ENCODE data around the gene CCNC. TPM values are rescaled to one million over a fixed set of nuclear protein-coding genes. Genes with fewer than 3 reads are reported as not detected.
A peak's percentile ranks its signal among the peaks of the same experiment; 100 is the strongest.

Gene CCNC
- total and polyA plus RNA-seq, 9 donors = 35.5 to 51.7 (median 43.0) TPM

- Histone ChIP-seq H3K27ac (ENCODE audit: low read length) (no peak overlapping the region), H3K4me3 (ENCODE audit: low read length) (no peak overlapping the region), H3K4me1 (ENCODE audit: control insufficient read depth, insufficient read depth, low read length) (no peaks in the 10 kb centered on the region), H3K9me3 (replicated peaks; ENCODE audit: control insufficient read depth, low read depth, low read length) (no peaks in the 10 kb centered on the region), H3K36me3 (ENCODE audit: control insufficient read depth, insufficient read depth, low read length) (peaks cover 23% of the 10 kb centered on the region), H3K27me3 (ENCODE audit: control insufficient read depth, insufficient read depth, low read length) (no peaks in the 10 kb centered on the region)
- DNase-seq = no peak
- no CpG with 5 or more reads among the region's 4 CpGs for WGBS (ENCODE audit: insufficient coverage)
Observed at GRCh38 chr6:99547526-99547925, 20.9 kb downstream of the CCNC start.

GRCh38 chr6:99545442-99545841, 23.0 kb downstream of the CCNC start:
- Histone ChIP-seq H3K4me1 (ENCODE audit: control insufficient read depth, insufficient read depth, low read length) (no peaks in the 10 kb centered on the region), H3K27me3 (ENCODE audit: control insufficient read depth, insufficient read depth, low read length) (no peaks in the 10 kb centered on the region), H3K36me3 (ENCODE audit: control insufficient read depth, insufficient read depth, low read length) (peaks cover 23% of the 10 kb centered on the region), H3K27ac (ENCODE audit: low read length) (no peak overlapping the region), H3K4me3 (ENCODE audit: low read length) (no peak overlapping the region), H3K9me3 (replicated peaks; ENCODE audit: control insufficient read depth, low read depth, low read length) (no peaks in the 10 kb centered on the region)
- no peak for DNase-seq
- no CpG with 5 or more reads among the region's 1 CpG for WGBS (ENCODE audit: insufficient coverage)

GRCh38 chr6:99543968-99544367, 24.5 kb downstream of the CCNC start:
- Histone ChIP-seq H3K4me1 (ENCODE audit: control insufficient read depth, insufficient read depth, low read length) (no peaks in the 10 kb centered on the region), H3K36me3 (ENCODE audit: control insufficient read depth, insufficient read depth, low read length) (peaks cover 26% of the 10 kb centered on the region), H3K4me3 (ENCODE audit: low read length) (no peak overlapping the region), H3K27ac (ENCODE audit: low read length) (no peak overlapping the region), H3K27me3 (ENCODE audit: control insufficient read depth, insufficient read depth, low read length) (no peaks in the 10 kb centered on the region), H3K9me3 (replicated peaks; ENCODE audit: control insufficient read depth, low read depth, low read length) (no peaks in the 10 kb centered on the region)
- DNase-seq = no peak

GRCh38 chr6:99530627-99531026, 37.8 kb downstream of the CCNC start:
- peaks cover 9% of the 10 kb centered on the region for H3K36me3 ChIP-seq (ENCODE audit: control insufficient read depth, insufficient read depth, low read length)
- no CpG with 5 or more reads among the region's 1 CpG for WGBS (ENCODE audit: insufficient coverage)
- no peaks in the 10 kb centered on the region for H3K4me1 ChIP-seq (ENCODE audit: control insufficient read depth, insufficient read depth, low read length)
- no peak overlapping the region for H3K4me3 ChIP-seq (ENCODE audit: low read length)
- H3K27me3 ChIP-seq (ENCODE audit: control insufficient read depth, insufficient read depth, low read length) = no peaks in the 10 kb centered on the region
- no peak overlapping the region for H3K27ac ChIP-seq (ENCODE audit: low read length)
- DNase-seq = peak; percentile 6
- no peaks in the 10 kb centered on the region for H3K9me3 ChIP-seq (replicated peaks; ENCODE audit: control insufficient read depth, low read depth, low read length)

- no CpG with 5 or more reads among the region's 4 CpGs for WGBS (ENCODE audit: insufficient coverage)
- Histone ChIP-seq H3K4me1 (ENCODE audit: control insufficient read depth, insufficient read depth, low read length) (peaks cover 4% of the 10 kb centered on the region), H3K27ac (ENCODE audit: low read length) (no peak overlapping the region), H3K4me3 (ENCODE audit: low read length) (no peak overlapping the region), H3K36me3 (ENCODE audit: control insufficient read depth, insufficient read depth, low read length) (no peaks in the 10 kb centered on the region), H3K9me3 (replicated peaks; ENCODE audit: control insufficient read depth, low read depth, low read length) (no peaks in the 10 kb centered on the region), H3K27me3 (ENCODE audit: control insufficient read depth, insufficient read depth, low read length) (no peaks in the 10 kb centered on the region)
- no peak for DNase-seq
Observed at GRCh38 chr6:99522531-99522930, 45.9 kb downstream of the CCNC start.

GRCh38 chr6:99521633-99522151, 46.8 kb downstream of the CCNC start:
- peak; percentile 68 for DNase-seq
- Histone ChIP-seq H3K27ac (ENCODE audit: low read length) (peak overlapping the region; percentile 91), H3K4me3 (ENCODE audit: low read length) (peak overlapping the region; percentile 82), H3K27me3 (ENCODE audit: control insufficient read depth, insufficient read depth, low read length) (no peaks in the 10 kb centered on the region), H3K4me1 (ENCODE audit: control insufficient read depth, insufficient read depth, low read length) (peaks cover 4% of the 10 kb centered on the region), H3K36me3 (ENCODE audit: control insufficient read depth, insufficient read depth, low read length) (no peaks in the 10 kb centered on the region), H3K9me3 (replicated peaks; ENCODE audit: control insufficient read depth, low read depth, low read length) (no peaks in the 10 kb centered on the region)
- 30% methylated on average over 6 of the region's 9 CpGs for WGBS (ENCODE audit: insufficient coverage)

GRCh38 chr6:99520855-99521632, 47.4 kb downstream of the CCNC start:
- WGBS (ENCODE audit: insufficient coverage) = 0% methylated on average over 32 of the region's 47 CpGs

GRCh38 chr6:99519446-99519845, 49.0 kb downstream of the CCNC start:
- WGBS (ENCODE audit: insufficient coverage) = no CpG with 5 or more reads among the region's 1 CpG
- H3K4me3 ChIP-seq (ENCODE audit: low read length) = no peak overlapping the region
- no peak overlapping the region for H3K27ac ChIP-seq (ENCODE audit: low read length)
- DNase-seq = no peak
- H3K27me3 ChIP-seq (ENCODE audit: control insufficient read depth, insufficient read depth, low read length) = no peaks in the 10 kb centered on the region
- H3K9me3 ChIP-seq (replicated peaks; ENCODE audit: control insufficient read depth, low read depth, low read length) = no peaks in the 10 kb centered on the region
- H3K4me1 ChIP-seq (ENCODE audit: control insufficient read depth, insufficient read depth, low read length) = peaks cover 4% of the 10 kb centered on the region
- H3K36me3 ChIP-seq (ENCODE audit: control insufficient read depth, insufficient read depth, low read length) = no peaks in the 10 kb centered on the region

More at GRCh38 chr6:99520855-99521632, 47.4 kb downstream of the CCNC start:
- Histone ChIP-seq H3K36me3 (ENCODE audit: control insufficient read depth, insufficient read depth, low read length) (no peaks in the 10 kb centered on the region), H3K9me3 (replicated peaks; ENCODE audit: control insufficient read depth, low read depth, low read length) (no peaks in the 10 kb centered on the region), H3K27me3 (ENCODE audit: control insufficient read depth, insufficient read depth, low read length) (no peaks in the 10 kb centered on the region), H3K4me3 (ENCODE audit: low read length) (peak overlapping the region; percentile 82), H3K4me1 (ENCODE audit: control insufficient read depth, insufficient read depth, low read length) (peaks cover 4% of the 10 kb centered on the region), H3K27ac (ENCODE audit: low read length) (peak overlapping the region; percentile 91)
- peak; percentile 91 for DNase-seq

GRCh38 chr6:99514089-99514488, 54.4 kb downstream of the CCNC start:
- WGBS (ENCODE audit: insufficient coverage) = 15% methylated on average over 6 of the region's 8 CpGs
- Histone ChIP-seq H3K27ac (ENCODE audit: low read length) (no peak overlapping the region), H3K9me3 (replicated peaks; ENCODE audit: control insufficient read depth, low read depth, low read length) (no peaks in the 10 kb centered on the region), H3K36me3 (ENCODE audit: control insufficient read depth, insufficient read depth, low read length) (no peaks in the 10 kb centered on the region), H3K27me3 (ENCODE audit: control insufficient read depth, insufficient read depth, low read length) (no peaks in the 10 kb centered on the region), H3K4me3 (ENCODE audit: low read length) (peak overlapping the region; percentile 76), H3K4me1 (ENCODE audit: control insufficient read depth, insufficient read depth, low read length) (peaks cover 2% of the 10 kb centered on the region)
- DNase-seq = peak; percentile 20

GRCh38 chr6:99512033-99512432, 56.4 kb downstream of the CCNC start:
- WGBS (ENCODE audit: insufficient coverage) = no CpG with 5 or more reads among the region's 1 CpG
- no peak overlapping the region for H3K4me3 ChIP-seq (ENCODE audit: low read length)

More at GRCh38 chr6:99512033-99512432, 56.4 kb downstream of the CCNC start:
- Histone ChIP-seq H3K4me1 (ENCODE audit: control insufficient read depth, insufficient read depth, low read length) (peaks cover 2% of the 10 kb centered on the region), H3K9me3 (replicated peaks; ENCODE audit: control insufficient read depth, low read depth, low read length) (no peaks in the 10 kb centered on the region), H3K27me3 (ENCODE audit: control insufficient read depth, insufficient read depth, low read length) (no peaks in the 10 kb centered on the region), H3K36me3 (ENCODE audit: control insufficient read depth, insufficient read depth, low read length) (no peaks in the 10 kb centered on the region), H3K27ac (ENCODE audit: low read length) (no peak overlapping the region)
- no peak for DNase-seq

All from muscle of leg (tissue), 11 donors.